Fibroblast of pulmonary artery (primary cell): ENCODE measurements around the gene LYPD1.

ENCODE experiments used
- DNase-seq: peaks from one replicate; pipeline ENCODE4 v3.0.0-alpha.2; 2010; ENCODE audit warnings: low read depth
- H3K4me3 ChIP-seq: replicated peaks from 2 replicates; pipeline ENCODE4 v1.5.1; 2011; ENCODE audit warnings: low read depth, mild to moderate bottlenecking, control low read depth, low read length, moderate library complexity
- TF ChIP-seq, protein P1 (sequence below): IDR thresholded peaks from 2 replicates; pipeline ENCODE4 v1.5.1; 2011; ENCODE audit warnings: mild to moderate bottlenecking, control low read depth, low read length, inconsistent platforms; ENCODE audit errors: missing control alignments

The LYPD1 gene

DNA sequence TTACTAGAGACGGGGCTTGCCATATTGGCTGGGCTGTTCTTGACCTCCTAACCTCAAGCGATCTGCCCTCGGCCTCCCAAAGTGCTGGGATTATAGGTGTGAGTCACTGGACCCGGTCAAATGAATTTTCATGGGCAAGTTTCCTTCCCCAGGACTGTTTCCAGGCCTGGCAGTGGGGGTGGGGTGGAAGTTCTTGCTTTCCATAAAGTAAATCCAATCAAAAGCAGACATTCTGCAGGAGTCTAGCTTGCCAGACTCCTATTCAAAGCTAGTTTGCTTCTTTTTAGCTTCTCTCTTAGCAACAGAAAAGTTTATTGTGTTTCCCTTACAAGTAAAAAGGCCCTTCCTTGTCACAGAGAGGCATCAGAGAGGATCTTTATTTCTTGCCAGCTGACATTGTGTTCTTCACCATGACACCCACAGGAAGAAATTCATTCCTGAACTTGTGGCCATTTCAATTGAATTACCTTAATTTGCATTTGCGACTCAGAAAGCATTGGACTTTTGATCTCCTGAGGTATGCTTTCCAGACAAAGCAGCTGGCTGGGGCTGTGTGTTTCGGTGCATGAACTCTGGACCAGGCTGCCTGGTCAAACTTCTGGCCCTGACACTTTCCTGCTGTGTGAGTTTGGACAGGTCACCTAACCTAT lies 37.9 kb downstream of the LYPD1 start:
- no peak for DNase-seq
- TF ChIP-seq, protein P1, sequence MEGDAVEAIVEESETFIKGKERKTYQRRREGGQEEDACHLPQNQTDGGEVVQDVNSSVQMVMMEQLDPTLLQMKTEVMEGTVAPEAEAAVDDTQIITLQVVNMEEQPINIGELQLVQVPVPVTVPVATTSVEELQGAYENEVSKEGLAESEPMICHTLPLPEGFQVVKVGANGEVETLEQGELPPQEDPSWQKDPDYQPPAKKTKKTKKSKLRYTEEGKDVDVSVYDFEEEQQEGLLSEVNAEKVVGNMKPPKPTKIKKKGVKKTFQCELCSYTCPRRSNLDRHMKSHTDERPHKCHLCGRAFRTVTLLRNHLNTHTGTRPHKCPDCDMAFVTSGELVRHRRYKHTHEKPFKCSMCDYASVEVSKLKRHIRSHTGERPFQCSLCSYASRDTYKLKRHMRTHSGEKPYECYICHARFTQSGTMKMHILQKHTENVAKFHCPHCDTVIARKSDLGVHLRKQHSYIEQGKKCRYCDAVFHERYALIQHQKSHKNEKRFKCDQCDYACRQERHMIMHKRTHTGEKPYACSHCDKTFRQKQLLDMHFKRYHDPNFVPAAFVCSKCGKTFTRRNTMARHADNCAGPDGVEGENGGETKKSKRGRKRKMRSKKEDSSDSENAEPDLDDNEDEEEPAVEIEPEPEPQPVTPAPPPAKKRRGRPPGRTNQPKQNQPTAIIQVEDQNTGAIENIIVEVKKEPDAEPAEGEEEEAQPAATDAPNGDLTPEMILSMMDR, result no peak
- H3K4me3 ChIP-seq, result no peak overlapping the region

- TF ChIP-seq, protein P1, result no peak
- H3K4me3 ChIP-seq, result no peak overlapping the region
- DNase-seq, result no peak
Observed at GRCh38 chr2:132627536-132627935, 42.5 kb downstream of the LYPD1 start.

DNA sequence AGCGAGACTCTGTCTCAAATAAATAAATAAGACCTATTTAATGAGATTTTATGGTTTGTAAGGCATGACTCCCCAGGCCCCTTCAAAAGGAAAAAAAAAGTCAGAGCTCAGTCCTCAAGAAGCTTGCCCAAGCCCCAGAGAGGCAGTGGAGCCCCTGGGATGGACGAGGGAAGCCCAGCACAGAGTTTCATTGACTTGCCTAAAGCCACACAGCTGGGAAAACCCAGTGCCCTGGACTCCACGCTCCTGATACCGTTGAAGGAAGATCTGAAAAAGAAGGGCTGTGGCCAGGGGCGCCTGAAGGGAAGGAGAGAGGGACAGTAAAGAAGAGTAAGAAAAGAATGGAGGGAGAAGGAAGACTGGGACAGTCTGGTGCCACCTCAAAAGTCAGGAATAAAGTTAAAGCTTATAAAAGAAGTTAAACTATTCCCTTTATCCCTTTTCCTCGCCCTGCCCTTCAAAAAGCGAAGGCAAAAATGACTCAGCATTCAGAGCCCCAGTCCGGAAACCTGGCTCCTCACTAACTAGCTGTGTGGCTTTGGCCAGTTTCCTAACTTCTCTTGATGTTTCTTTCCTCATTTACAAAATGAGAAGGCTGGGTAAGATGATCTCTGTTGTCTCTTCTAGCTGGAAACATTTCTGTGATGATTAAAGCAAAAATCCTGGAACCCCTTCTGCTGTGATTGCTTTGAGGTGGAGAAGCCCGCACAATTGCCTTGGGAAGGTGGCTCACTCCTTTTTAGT lies 46.7 kb downstream of the LYPD1 start:
- peak; percentile 60 for DNase-seq
- TF ChIP-seq, protein P1, result no peak
- H3K4me3 ChIP-seq, result no peak overlapping the region

GRCh38 chr2:132621131-132621875 lies 48.7 kb downstream of the LYPD1 start:
- DNase-seq, result no peak
- no peak overlapping the region for H3K4me3 ChIP-seq
- TF ChIP-seq, protein P1, result no peak

DNA sequence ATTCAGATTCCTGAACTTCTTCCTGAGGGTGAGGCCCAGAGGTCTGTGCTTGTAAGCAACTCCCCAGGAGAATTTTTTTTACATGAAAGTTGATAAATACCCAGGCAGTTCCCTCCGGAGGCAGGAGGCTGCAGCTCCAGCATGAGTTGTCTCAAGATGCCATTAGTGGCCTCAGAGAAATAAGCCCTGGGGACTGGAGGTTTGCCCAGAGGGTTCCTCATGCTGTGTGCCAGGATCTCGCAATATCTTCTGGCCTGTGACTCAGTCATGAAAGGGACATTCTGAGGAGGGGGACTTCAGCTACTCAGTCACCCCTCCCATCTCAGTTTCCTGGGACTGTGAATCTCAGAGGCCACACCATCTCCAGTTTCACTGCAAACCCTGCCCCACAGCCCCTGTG lies 49.9 kb downstream of the LYPD1 start:
- TF ChIP-seq, protein P1, result no peak
- H3K4me3 ChIP-seq, result no peak overlapping the region
- DNase-seq, result no peak

- DNase-seq, result no peak
- H3K4me3 ChIP-seq, result no peak overlapping the region
- TF ChIP-seq, protein P1, result no peak
Observed at GRCh38 chr2:132618734-132619133, 51.3 kb downstream of the LYPD1 start.
